Endothelial cell of umbilical vein (primary cell): ENCODE measurements around the gene RADIL. TPM values are rescaled to one million over a fixed set of nuclear protein-coding genes. Genes with fewer than 3 reads are reported as not detected.

Source experiments
- BruUV-seq: library from RNA; stranded (reverse); fragments of 400-500 nt; replicated peaks from 2 replicates; lab custom pipeline; 2021; lab: Mats Ljungman, UMichigan
- CTCF ChIA-PET: fragments of 300-600, 350-600 bp; sonication (Branson Sonifier 250); formaldehyde crosslinking; loops from one replicate; lab custom pipeline; 2021; ENCODE audit warnings: antibody characterized with exemption, inconsistent platforms; lab: Charles Lee
- POLR2A ChIA-PET: fragments of 300-600, 350-600 bp; sonication (Branson Sonifier 250); formaldehyde crosslinking; loops from one replicate; lab custom pipeline; 2021; ENCODE audit warnings: antibody characterized with exemption, inconsistent platforms; lab: Charles Lee
- DNase-seq: peaks from one replicate; pipeline ENCODE4 v3.0.0-alpha.2; 2011; ENCODE audit warnings: low read depth, low spot score
- FAIRE-seq: peaks from 2 replicates; lab custom pipeline; 2011; peaks lifted over from hg19 to GRCh38; lab: Jason Lieb, UNC
- H2AFZ ChIP-seq: 2 replicates; pipeline ENCODE4 v1.6.0; 2012; ENCODE audit warnings: low read depth, low read length, control low read depth, inconsistent platforms
- H3K27ac ChIP-seq: 2 replicates; pipeline ENCODE4 v1.5.1; 2011; ENCODE audit warnings: low read depth, mild to moderate bottlenecking, control low read depth, low read length, moderate library complexity; ENCODE audit not compliant: insufficient read depth
- H3K27me3 ChIP-seq, 2 experiments: 2 replicates each; pipeline versions ENCODE4 v1.6.0 to v1.6.1; 2011; ENCODE audit warnings: low read length in 2 of 2, mixed read lengths in 1 of 2; ENCODE audit not compliant: control insufficient read depth in 2 of 2, insufficient read depth in 2 of 2
- H3K36me3 ChIP-seq, 2 experiments: 2 replicates in 1 of 2; 3 replicates in 1 of 2; pipeline ENCODE4 v1.5.1; 2011; ENCODE audit warnings: low read length in 2 of 2, mild to moderate bottlenecking in 1 of 2, moderate library complexity in 1 of 2; ENCODE audit not compliant: control insufficient read depth in 2 of 2, insufficient read depth in 2 of 2; ENCODE audit errors: extremely low read depth in 1 of 2
- H3K4me1 ChIP-seq: 3 replicates; pipeline ENCODE4 v1.5.1; 2011; ENCODE audit warnings: mild to moderate bottlenecking, low read length; ENCODE audit not compliant: control insufficient read depth, insufficient read depth; ENCODE audit errors: extremely low read depth
- H3K4me2 ChIP-seq: 2 replicates; pipeline ENCODE4 v1.6.1; 2011; ENCODE audit warnings: low read length, control low read depth, mixed read lengths; ENCODE audit not compliant: insufficient read depth
- H3K4me3 ChIP-seq, 3 experiments: fragments of 200-600 bp in 1 of 3; sonication (generic), shearing (Covaris generic) in 1 of 3; replicated peaks in 1 of 3; 2 replicates each; pipeline ENCODE4 v1.5.1; 2011 to 2016; ENCODE audit warnings: control low read depth in 3 of 3, low read length in 3 of 3, mild to moderate bottlenecking in 2 of 3, inconsistent platforms in 1 of 3, low read depth in 1 of 3, moderate library complexity in 1 of 3; ENCODE audit not compliant: insufficient read depth in 1 of 3
- H3K79me2 ChIP-seq: 2 replicates; pipeline ENCODE4 v1.6.0; 2012; ENCODE audit warnings: low read length, inconsistent platforms; ENCODE audit not compliant: control insufficient read depth, insufficient read depth
- H3K9ac ChIP-seq: replicated peaks from 2 replicates; pipeline ENCODE3; 2011; ENCODE audit warnings: low read length, control low read depth; ENCODE audit not compliant: insufficient read depth; ENCODE audit errors: extremely low read depth
- H3K9me1 ChIP-seq: replicated peaks from 3 replicates; pipeline ENCODE4 v1.6.0; 2011; ENCODE audit warnings: mild to moderate bottlenecking, low read length; ENCODE audit not compliant: control insufficient read depth, insufficient read depth; ENCODE audit errors: extremely low read depth
- H3K9me3 ChIP-seq: replicated peaks from 2 replicates; pipeline ENCODE4 v1.5.1; 2012; ENCODE audit warnings: low read length, inconsistent platforms; ENCODE audit not compliant: control insufficient read depth, insufficient read depth
- H4K20me1 ChIP-seq: replicated peaks from 2 replicates; pipeline ENCODE3; 2011; ENCODE audit warnings: mild to moderate bottlenecking, low read length; ENCODE audit not compliant: control insufficient read depth, insufficient read depth; ENCODE audit errors: extremely low read depth
- CTCF ChIP-seq, 2 donors: IDR thresholded peaks; 1 replicate in 1 of 2; 2 replicates in 1 of 2; pipeline ENCODE4 v1.5.1; 2011; ENCODE audit warnings: low read length in 2 of 2, mild to moderate bottlenecking in 2 of 2, moderate library complexity in 2 of 2, control low read depth in 1 of 2, inconsistent platforms in 1 of 2, low read depth in 1 of 2; ENCODE audit not compliant: insufficient read depth in 1 of 2; ENCODE audit errors: extremely low read depth in 1 of 2
- EZH2 ChIP-seq: IDR thresholded peaks from 2 replicates; pipeline ENCODE4 v1.6.1; 2012; ENCODE audit warnings: borderline replicate concordance, low read depth, mild to moderate bottlenecking, moderate library complexity, low read length, inconsistent platforms; ENCODE audit not compliant: severe bottlenecking
- FOS ChIP-seq: IDR thresholded peaks from 2 replicates; pipeline ENCODE4 v1.6.1; 2011; ENCODE audit warnings: mild to moderate bottlenecking, low read length, moderate library complexity, borderline replicate concordance; ENCODE audit not compliant: insufficient read depth
- GATA2 ChIP-seq: IDR thresholded peaks from 2 replicates; pipeline ENCODE4 v1.7.0; 2011; ENCODE audit warnings: low read depth, mild to moderate bottlenecking, moderate library complexity, mixed read lengths, low read length; ENCODE audit not compliant: insufficient read length, insufficient read depth
- JUN ChIP-seq: IDR thresholded peaks from 2 replicates; pipeline ENCODE4 v1.6.1; 2011; ENCODE audit warnings: borderline replicate concordance, low read depth; ENCODE audit not compliant: insufficient read length, insufficient read depth
- MAX ChIP-seq: IDR thresholded peaks from 2 replicates; pipeline ENCODE4 v1.6.1; 2011; ENCODE audit not compliant: insufficient read depth, insufficient read length
- MYC ChIP-seq: IDR thresholded peaks from one replicate; pipeline ENCODE4 v1.6.1; 2011; ENCODE audit warnings: mild to moderate bottlenecking, low read depth, low read length
- POLR2A ChIP-seq: IDR thresholded peaks from 2 replicates; pipeline ENCODE4 v1.6.1; 2012; ENCODE audit warnings: low read depth, mild to moderate bottlenecking, control low read depth, low read length
- POLR2AphosphoS5 ChIP-seq: IDR thresholded peaks from 2 replicates; pipeline ENCODE4 v1.6.1; 2012; ENCODE audit warnings: low read depth, mild to moderate bottlenecking, control low read depth, low read length, moderate library complexity; ENCODE audit not compliant: insufficient read depth
- dilution Hi-C: fragments of 300-500 bp; cut with MboI; formaldehyde crosslinking; loops from one replicate; pipeline ENCODE4 v1.15.0; 2019; ENCODE audit warnings: low sequenced_read_pairs; ENCODE audit not compliant: extremely low pct_ligation_motif_present
- intact Hi-C: fragments of 100-400 bp; cut with micrococcal nuclease; formaldehyde crosslinking; loops from one replicate; pipeline ENCODE4 v1.10.0; 2022
- polyA plus RNA-seq, 4 experiments: library from polyadenylated mRNA; depleted of rRNA in 3 of 4; stranded (reverse) in 3 of 4; unstranded in 1 of 4; fragments of >200 nt; gene quantifications; 2 replicates each; pipeline versions ENCODE4 v1.2.1 to v1.2.3, GENCODE V29; 2011 to 2012; ENCODE audit warnings: missing spikeins in 1 of 4
- total RNA-seq: library from RNA; stranded (reverse); gene quantifications from 2 replicates; pipeline ENCODE4 v1.2.3, GENCODE V29; 2021

RADIL gene
- total and polyA plus RNA-seq, 2 donors (not counting 3 experiments of a cell fraction or from before 2014, with no cell fraction given) = 1.2 to 2.5 TPM

- no peak for TF ChIP-seq CTCF (IDR thresholded peaks at IDR 0.05; ENCODE audit: extremely low read depth in 1 of 2, insufficient read depth in 1 of 2, low read depth in 1 of 2, low read length in 2 of 2)
- H3K9me3 ChIP-seq = no peaks in the 10 kb centered on the region
- CTCF ChIA-PET = interaction anchor here (9.9 kb wide), 1 partner anchor 285 kb away, joined by 104 read pairs; no protein-coding TSS in a partner anchor
- H3K27ac ChIP-seq = no peak overlapping the region
- no peaks in the 10 kb centered on the region for H3K27me3 ChIP-seq
- DNase-seq (no peak), FAIRE-seq (no peak)
- dilution Hi-C loops = no loop called here
- no peaks in the 10 kb centered on the region for H4K20me1 ChIP-seq
- no peak overlapping the region for H3K4me3 ChIP-seq
- H3K4me1 ChIP-seq = no peaks in the 10 kb centered on the region
- no peaks in the 10 kb centered on the region for H3K79me2 ChIP-seq
- H3K36me3 ChIP-seq = no peaks in the 10 kb centered on the region
- no TSS peak for BruUV-seq
- H3K4me2 ChIP-seq = no peak overlapping the region
- no peaks in the 10 kb centered on the region for H3K9me1 ChIP-seq
- intact Hi-C loops = no loop called here
- no peak overlapping the region for H3K9ac ChIP-seq
- no peak overlapping the region for H2AFZ ChIP-seq
- POLR2A ChIA-PET = no interaction called here
Measured at GRCh38 chr7:4800487-4800886, 83.0 kb downstream of the RADIL start.

- H3K27me3 ChIP-seq = no peaks in the 10 kb centered on the region
- no peaks in the 10 kb centered on the region for H3K9me3 ChIP-seq
- H3K4me1 ChIP-seq = no peaks in the 10 kb centered on the region
- CTCF ChIA-PET = interaction anchor here (2.2 to 9.9 kb wide), 3 partner anchors 15 to 286 kb away, joined by 7 to 104 read pairs (median 11); no protein-coding TSS in a partner anchor
- no peak overlapping the region for H3K4me3 ChIP-seq
- H3K79me2 ChIP-seq = no peaks in the 10 kb centered on the region
- intact Hi-C loops = no loop called here
- no peak overlapping the region for H3K9ac ChIP-seq
- no peaks in the 10 kb centered on the region for H3K9me1 ChIP-seq
- POLR2A ChIA-PET = no interaction called here
- TF ChIP-seq POLR2AphosphoS5 = no peak
- no peak for TF ChIP-seq FOS
- no peak for TF ChIP-seq POLR2A
- no peak for TF ChIP-seq CTCF (IDR thresholded peaks at IDR 0.05; ENCODE audit: extremely low read depth in 1 of 2, insufficient read depth in 1 of 2, low read depth in 1 of 2, low read length in 2 of 2)
- TF ChIP-seq MYC = no peak
- no peak for TF ChIP-seq MAX
- no peak for TF ChIP-seq JUN
- no peak for TF ChIP-seq GATA2
- no peak for TF ChIP-seq EZH2
- FAIRE-seq (no peak), DNase-seq (no peak)
- H4K20me1 ChIP-seq = no peaks in the 10 kb centered on the region
- H3K4me2 ChIP-seq = no peak overlapping the region
- no peak overlapping the region for H3K27ac ChIP-seq
- no peaks in the 10 kb centered on the region for H3K36me3 ChIP-seq
- no peak overlapping the region for H2AFZ ChIP-seq
- dilution Hi-C loops = no loop called here
- BruUV-seq = no TSS peak
Measured at GRCh38 chr7:4799508-4800268, 83.8 kb downstream of the RADIL start.
